ENCODE data around the gene HYAL3.
"Not testable (repeated sequence)": the region's sequence is repeated elsewhere in the genome, so short reads cannot be mapped to it uniquely, and the experiment has no call there.

The HYAL3 gene

GRCh38 chr3:50273689-50274065, 25.5 kb downstream of the HYAL3 start:
- TF ChIP-seq POLR2AphosphoS5 (IDR thresholded peaks at IDR 0.05; ENCODE audit: borderline replicate concordance, low read depth, low read length): no peak
- no peak for TF ChIP-seq EZH2 (IDR thresholded peaks at IDR 0.05)
- TF ChIP-seq FOXP2 (optimal IDR thresholded peaks at IDR 0.05; ENCODE audit: control extremely low read depth, extremely low read length, insufficient read depth): no peak
- Histone ChIP-seq H3K4me3 (no peak overlapping the region), H3K9me3 (ENCODE audit: low read depth, low read length) (no peaks in the 10 kb centered on the region), H3K36me3 (ENCODE audit: insufficient read depth, low read length) (no peaks in the 10 kb centered on the region), H3K27ac (no peak overlapping the region), H3K9ac (ENCODE audit: insufficient read length) (no peak overlapping the region)
- DNase-seq (ENCODE audit: low read depth, low spot score): no peak

GRCh38 chr3:50272911-50273688, 26.1 kb downstream of the HYAL3 start:
- Histone ChIP-seq H3K36me3 (ENCODE audit: insufficient read depth, low read length) (no peaks in the 10 kb centered on the region), H3K4me3 (peak overlapping the region; percentile 22; the same call in 1 of the 2 replicates), H3K9me3 (ENCODE audit: low read depth, low read length) (no peaks in the 10 kb centered on the region), H3K9ac (ENCODE audit: insufficient read length) (no peak overlapping the region), H3K27ac (no peak overlapping the region)
- TF ChIP-seq EZH2 (IDR thresholded peaks at IDR 0.05) (no peak), FOXP2 (optimal IDR thresholded peaks at IDR 0.05; ENCODE audit: control extremely low read depth, extremely low read length, insufficient read depth) (no peak), POLR2AphosphoS5 (IDR thresholded peaks at IDR 0.05; ENCODE audit: borderline replicate concordance, low read depth, low read length) (no peak)
- DNase-seq (ENCODE audit: low read depth, low spot score): no peak

- not testable (repeated sequence) for H3K36me3 ChIP-seq (ENCODE audit: insufficient read depth, low read length); DNase-seq (ENCODE audit: low read depth, low spot score); H3K9ac ChIP-seq (ENCODE audit: insufficient read length); H3K27ac ChIP-seq; H3K4me3 ChIP-seq; H3K9me3 ChIP-seq (ENCODE audit: low read depth, low read length)
These were observed 26.7 kb downstream of the HYAL3 start for GRCh38 chr3:50272538-50272910.

- no peaks in the 10 kb centered on the region for H3K36me3 ChIP-seq (ENCODE audit: insufficient read depth, low read length)
- no peak for DNase-seq (ENCODE audit: low read depth, low spot score)
- TF ChIP-seq EZH2 (IDR thresholded peaks at IDR 0.05) (no peak), FOXP2 (optimal IDR thresholded peaks at IDR 0.05; ENCODE audit: control extremely low read depth, extremely low read length, insufficient read depth) (no peak), POLR2AphosphoS5 (IDR thresholded peaks at IDR 0.05; ENCODE audit: borderline replicate concordance, low read depth, low read length) (no peak)
- H3K9me3 ChIP-seq (ENCODE audit: low read depth, low read length): no peaks in the 10 kb centered on the region
- H3K4me3 ChIP-seq: no peak overlapping the region
- H3K9ac ChIP-seq (ENCODE audit: insufficient read length): no peak overlapping the region
- H3K27ac ChIP-seq: no peak overlapping the region
These were observed 27.8 kb downstream of the HYAL3 start for GRCh38 chr3:50271314-50271936.

GRCh38 chr3:50270422-50271224, 28.6 kb downstream of the HYAL3 start:
- H3K4me3 ChIP-seq: no peak overlapping the region
- DNase-seq (ENCODE audit: low read depth, low spot score): no peak
- H3K27ac ChIP-seq: no peak overlapping the region
- TF ChIP-seq FOXP2 (optimal IDR thresholded peaks at IDR 0.05; ENCODE audit: control extremely low read depth, extremely low read length, insufficient read depth): no peak
- TF ChIP-seq EZH2 (IDR thresholded peaks at IDR 0.05): no peak
- TF ChIP-seq POLR2AphosphoS5 (IDR thresholded peaks at IDR 0.05; ENCODE audit: borderline replicate concordance, low read depth, low read length): no peak
- no peaks in the 10 kb centered on the region for H3K36me3 ChIP-seq (ENCODE audit: insufficient read depth, low read length)
- H3K9ac ChIP-seq (ENCODE audit: insufficient read length): no peak overlapping the region
- no peaks in the 10 kb centered on the region for H3K9me3 ChIP-seq (ENCODE audit: low read depth, low read length)

GRCh38 chr3:50269977-50270413, 29.2 kb downstream of the HYAL3 start:
- DNase-seq (ENCODE audit: low read depth, low spot score): no peak
- H3K27ac ChIP-seq: no peak overlapping the region
- H3K9ac ChIP-seq (ENCODE audit: insufficient read length): no peak overlapping the region
- TF ChIP-seq FOXP2 (optimal IDR thresholded peaks at IDR 0.05; ENCODE audit: control extremely low read depth, extremely low read length, insufficient read depth) (no peak), POLR2AphosphoS5 (IDR thresholded peaks at IDR 0.05; ENCODE audit: borderline replicate concordance, low read depth, low read length) (no peak), EZH2 (IDR thresholded peaks at IDR 0.05) (no peak)
- H3K4me3 ChIP-seq: no peak overlapping the region
- H3K36me3 ChIP-seq (ENCODE audit: insufficient read depth, low read length): no peaks in the 10 kb centered on the region
- no peaks in the 10 kb centered on the region for H3K9me3 ChIP-seq (ENCODE audit: low read depth, low read length)

GRCh38 chr3:50269460-50269859, 29.7 kb downstream of the HYAL3 start:
- Histone ChIP-seq H3K4me3 (no peak overlapping the region), H3K36me3 (ENCODE audit: insufficient read depth, low read length) (no peaks in the 10 kb centered on the region), H3K9ac (ENCODE audit: insufficient read length) (no peak overlapping the region), H3K27ac (no peak overlapping the region), H3K9me3 (ENCODE audit: low read depth, low read length) (no peaks in the 10 kb centered on the region)
- TF ChIP-seq FOXP2 (optimal IDR thresholded peaks at IDR 0.05; ENCODE audit: control extremely low read depth, extremely low read length, insufficient read depth): no peak
- TF ChIP-seq POLR2AphosphoS5 (IDR thresholded peaks at IDR 0.05; ENCODE audit: borderline replicate concordance, low read depth, low read length): no peak
- TF ChIP-seq EZH2 (IDR thresholded peaks at IDR 0.05): no peak
- DNase-seq (ENCODE audit: low read depth, low spot score): no peak

- Histone ChIP-seq H3K9me3 (ENCODE audit: low read depth, low read length) (no peaks in the 10 kb centered on the region), H3K9ac (ENCODE audit: insufficient read length) (no peak within 1 kb of the TSS), H3K27ac (no peak within 1 kb of the TSS), H3K4me3 (no peak within 1 kb of the TSS), H3K36me3 (ENCODE audit: insufficient read depth, low read length) (no peaks in the 10 kb centered on the region)
- no peak for DNase-seq (ENCODE audit: low read depth, low spot score)
- TF ChIP-seq FOXP2 (optimal IDR thresholded peaks at IDR 0.05; ENCODE audit: control extremely low read depth, extremely low read length, insufficient read depth): no peak
- no peak for TF ChIP-seq EZH2 (IDR thresholded peaks at IDR 0.05)
- TF ChIP-seq POLR2AphosphoS5 (IDR thresholded peaks at IDR 0.05; ENCODE audit: borderline replicate concordance, low read depth, low read length): no peak
These were observed 30.3 kb downstream of the HYAL3 start, which contains the start of gene SEMA3B for GRCh38 chr3:50268703-50269451. Gene SEMA3B, plus strand, starts transcription at chr3:50269147. Its CDS starts 94 bp downstream, at chr3:50269241.
